Nephron progenitor cell (in vitro differentiated cells): ENCODE measurements around the gene EXO1.

Experiments used
- DNase-seq: peaks from one replicate; pipeline ENCODE4 v3.0.0; 2021
- H3K27ac Mint-ChIP-seq: 2 replicates; pipeline ENCODE4 v1.8.0; 2021; ENCODE audit warnings: mild to moderate bottlenecking, moderate library complexity, mixed read lengths
- H3K27me3 Mint-ChIP-seq: 2 replicates; pipeline ENCODE4 v1.8.0; 2021; ENCODE audit warnings: mild to moderate bottlenecking, low read depth, mixed read lengths; ENCODE audit not compliant: poor library complexity
- H3K36me3 Mint-ChIP-seq: 2 replicates; pipeline ENCODE4 v1.8.0; 2021; ENCODE audit warnings: low read depth, mixed read lengths
- H3K4me1 Mint-ChIP-seq: 2 replicates; pipeline ENCODE4 v1.8.0; 2021; ENCODE audit warnings: mixed read lengths
- H3K4me3 Mint-ChIP-seq: 2 replicates; pipeline ENCODE4 v1.8.0; 2021; ENCODE audit warnings: mild to moderate bottlenecking, moderate library complexity, mixed read lengths
- H3K9me3 Mint-ChIP-seq: 2 replicates; pipeline ENCODE4 v1.8.0; 2021; ENCODE audit warnings: mild to moderate bottlenecking, moderate library complexity, mixed read lengths
- CTCF ChIP-seq: fragments of 200-600 bp; sonication (generic); IDR thresholded peaks from 2 replicates; pipeline ENCODE4 v1.5.0; 2021; ENCODE audit warnings: antibody characterized with exemption

Gene EXO1

GRCh38 chr1:241827264-241827663, 20.7 kb upstream of the EXO1 start:
- DNase-seq = no peak
- TF ChIP-seq CTCF = no peak
- H3K36me3 Mint-ChIP-seq = no peaks in the 10 kb centered on the region
- H3K9me3 Mint-ChIP-seq = no peaks in the 10 kb centered on the region
- no peak overlapping the region for H3K4me3 Mint-ChIP-seq
- no peak overlapping the region for H3K27ac Mint-ChIP-seq
- H3K27me3 Mint-ChIP-seq = peaks cover 6% of the 10 kb centered on the region
- H3K4me1 Mint-ChIP-seq = peaks cover 17% of the 10 kb centered on the region

GRCh38 chr1:241828463-241829021, 19.5 kb upstream of the EXO1 start:
- peaks cover 6% of the 10 kb centered on the region for H3K27me3 Mint-ChIP-seq
- TF ChIP-seq CTCF = no peak

GRCh38 chr1:241829468-241829867, 18.5 kb upstream of the EXO1 start:
- Mint-ChIP-seq H3K27ac (no peak overlapping the region), H3K9me3 (no peaks in the 10 kb centered on the region), H3K36me3 (no peaks in the 10 kb centered on the region), H3K4me1 (peaks cover 19% of the 10 kb centered on the region), H3K4me3 (no peak overlapping the region), H3K27me3 (peaks cover 6% of the 10 kb centered on the region)
- DNase-seq = no peak
- no peak for TF ChIP-seq CTCF

More at GRCh38 chr1:241828463-241829021, 19.5 kb upstream of the EXO1 start:
- no peak overlapping the region for H3K4me3 Mint-ChIP-seq
- no peaks in the 10 kb centered on the region for H3K36me3 Mint-ChIP-seq
- peaks cover 19% of the 10 kb centered on the region for H3K4me1 Mint-ChIP-seq
- no peak for DNase-seq
- no peaks in the 10 kb centered on the region for H3K9me3 Mint-ChIP-seq
- no peak overlapping the region for H3K27ac Mint-ChIP-seq

GRCh38 chr1:241834733-241835377, 13.1 kb upstream of the EXO1 start:
- peaks cover 10% of the 10 kb centered on the region for H3K27me3 Mint-ChIP-seq
- no peak overlapping the region for H3K27ac Mint-ChIP-seq
- peaks cover 8% of the 10 kb centered on the region for H3K4me1 Mint-ChIP-seq
- peak; percentile 69 for TF ChIP-seq CTCF
- no peak overlapping the region for H3K4me3 Mint-ChIP-seq
- DNase-seq = no peak
- H3K36me3 Mint-ChIP-seq = no peaks in the 10 kb centered on the region
- no peaks in the 10 kb centered on the region for H3K9me3 Mint-ChIP-seq

GRCh38 chr1:241836941-241837340, 11.1 kb upstream of the EXO1 start:
- H3K27me3 Mint-ChIP-seq = peaks cover 4% of the 10 kb centered on the region
- no peak overlapping the region for H3K27ac Mint-ChIP-seq
- DNase-seq = no peak
- H3K9me3 Mint-ChIP-seq = no peaks in the 10 kb centered on the region
- TF ChIP-seq CTCF = no peak
- H3K36me3 Mint-ChIP-seq = no peaks in the 10 kb centered on the region
- no peak overlapping the region for H3K4me3 Mint-ChIP-seq
- H3K4me1 Mint-ChIP-seq = peaks cover 5% of the 10 kb centered on the region

- peaks cover under 1% of the 10 kb centered on the region for H3K4me1 Mint-ChIP-seq
- no peak overlapping the region for H3K4me3 Mint-ChIP-seq
- peaks cover 4% of the 10 kb centered on the region for H3K27me3 Mint-ChIP-seq
- TF ChIP-seq CTCF = no peak
- H3K27ac Mint-ChIP-seq = no peak overlapping the region
- H3K36me3 Mint-ChIP-seq = no peaks in the 10 kb centered on the region
- DNase-seq = no peak
- H3K9me3 Mint-ChIP-seq = no peaks in the 10 kb centered on the region
These were observed 10.6 kb upstream of the EXO1 start for GRCh38 chr1:241837416-241837815.
